ENCODE data around the gene FOXO6.

FOXO6 gene

GRCh38 chr1:41409825-41410224 is 48.6 kb downstream of the FOXO6 start:
- no peak for DNase-seq (ENCODE audit: low spot score)

DNA sequence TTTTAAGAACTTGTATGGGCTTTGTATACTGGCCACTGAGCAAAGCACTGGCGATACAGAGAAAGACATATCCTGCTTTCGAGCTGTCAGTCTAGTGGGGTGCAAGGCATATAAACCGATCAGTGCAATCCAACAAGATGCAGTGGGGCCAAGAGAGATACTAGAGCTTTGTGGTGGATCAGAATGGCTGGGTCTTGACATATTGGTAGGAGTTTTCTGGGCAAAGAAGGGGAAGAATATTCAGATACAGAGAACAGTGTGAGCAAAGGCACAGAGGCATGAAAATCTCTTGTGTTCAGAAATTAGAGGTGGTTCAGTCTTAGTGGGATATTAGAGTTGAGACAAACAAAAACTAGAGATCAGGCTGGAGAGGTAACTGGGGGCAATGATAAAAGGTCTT is 49.2 kb downstream of the FOXO6 start:
- DNase-seq (ENCODE audit: low spot score): no peak

- no peak for DNase-seq (ENCODE audit: low spot score)
Observed at GRCh38 chr1:41411229-41411628, 50.0 kb downstream of the FOXO6 start.

DNA sequence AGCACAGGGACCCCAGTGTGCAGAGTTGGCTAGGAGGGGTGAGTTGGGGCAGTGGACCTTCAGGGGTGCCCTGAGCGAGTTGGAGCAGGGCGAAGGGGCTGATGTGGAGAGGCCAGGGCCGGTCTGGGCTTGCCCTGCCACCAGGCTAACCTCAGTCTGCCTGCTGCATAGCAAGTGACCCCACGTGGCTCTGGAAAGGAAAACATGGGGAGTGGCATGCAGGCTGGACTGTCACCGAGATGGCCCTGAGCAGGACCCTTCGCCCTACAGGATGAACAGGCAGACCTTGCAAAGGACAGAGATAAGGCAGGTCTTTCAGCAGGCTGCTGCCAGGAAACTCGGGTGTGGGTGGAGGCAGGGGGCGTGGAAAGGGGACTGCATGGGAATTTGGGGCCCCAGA is 51.5 kb downstream of the FOXO6 start:
- DNase-seq (ENCODE audit: low spot score): no peak

GRCh38 chr1:41413748-41414281 is 52.6 kb downstream of the FOXO6 start:
- DNase-seq (ENCODE audit: low spot score): no peak

- DNase-seq (ENCODE audit: low spot score): no peak
Observed at GRCh38 chr1:41414296-41414695, 53.1 kb downstream of the FOXO6 start.

DNA sequence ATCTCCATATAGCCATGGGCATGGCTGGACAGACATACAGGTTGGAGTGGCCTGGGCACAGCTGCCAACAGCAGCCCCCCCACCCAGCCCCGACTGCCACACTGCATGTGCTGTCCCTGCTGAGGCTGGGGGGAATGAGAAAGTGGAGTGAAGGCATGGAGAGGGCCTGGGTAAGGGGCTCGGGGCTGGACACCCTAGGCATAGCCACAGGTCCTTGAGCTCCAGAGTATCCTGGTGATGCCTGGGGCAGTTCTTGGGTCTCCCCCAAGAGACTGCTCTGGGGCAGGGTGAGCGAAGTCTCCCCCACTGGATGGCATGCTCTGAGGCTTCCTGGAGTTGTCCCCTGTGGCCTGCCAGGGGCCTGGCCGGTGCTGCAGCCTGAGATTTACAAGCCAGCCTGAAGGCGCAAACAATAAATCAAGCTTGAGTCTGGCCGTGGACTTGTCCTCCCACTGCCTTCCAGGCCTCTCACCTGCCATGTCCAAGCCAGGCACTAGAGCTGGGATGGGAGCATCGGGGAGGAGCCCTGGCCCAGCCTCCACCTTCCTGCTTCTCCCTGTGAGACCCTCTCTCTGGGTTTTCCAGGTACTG is 53.6 kb downstream of the FOXO6 start:
- no peak for DNase-seq (ENCODE audit: low spot score)

GRCh38 chr1:41416081-41416480 is 54.8 kb downstream of the FOXO6 start:
- no peak for DNase-seq (ENCODE audit: low spot score)

DNA sequence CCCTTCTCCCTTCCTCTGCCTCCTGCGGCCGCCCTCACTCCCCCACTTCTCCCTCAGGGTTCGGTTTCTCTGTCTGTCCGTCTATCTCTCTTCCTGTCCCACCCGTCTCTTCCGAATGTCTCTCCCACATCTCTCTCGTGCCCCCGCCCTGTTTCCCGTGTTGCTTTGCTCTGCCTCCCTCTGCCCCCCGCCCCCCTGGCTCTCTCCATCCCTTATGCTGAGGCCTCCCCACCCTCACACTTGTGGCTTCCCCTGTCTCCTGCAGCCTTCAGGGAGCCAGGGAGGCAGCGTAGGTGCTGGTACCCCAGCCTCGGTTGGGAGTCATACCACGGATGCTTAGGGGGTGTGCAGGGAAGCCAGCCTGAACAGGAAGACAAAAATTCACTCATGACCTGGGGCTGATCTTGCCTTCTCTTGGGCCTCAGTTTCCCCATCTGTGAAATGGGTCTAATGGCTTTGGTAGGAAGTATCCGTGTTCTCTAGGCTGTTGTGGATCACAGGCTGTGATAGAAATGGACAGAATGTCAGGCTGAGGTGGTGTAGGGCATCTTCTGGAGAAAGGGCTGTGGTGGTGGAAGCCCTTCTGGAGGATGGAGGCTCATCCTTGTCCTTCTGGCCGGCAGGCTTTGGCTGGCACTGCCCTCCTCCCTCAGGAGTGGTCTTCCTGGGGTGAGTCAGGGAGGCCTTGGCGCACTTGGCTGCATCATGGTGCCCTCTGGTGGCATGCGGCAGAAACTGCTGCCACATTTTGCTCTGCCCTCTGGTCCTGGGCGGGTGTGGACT is 55.5 kb downstream of the FOXO6 start:
- DNase-seq (ENCODE audit: low spot score): peak; percentile 86

DNA sequence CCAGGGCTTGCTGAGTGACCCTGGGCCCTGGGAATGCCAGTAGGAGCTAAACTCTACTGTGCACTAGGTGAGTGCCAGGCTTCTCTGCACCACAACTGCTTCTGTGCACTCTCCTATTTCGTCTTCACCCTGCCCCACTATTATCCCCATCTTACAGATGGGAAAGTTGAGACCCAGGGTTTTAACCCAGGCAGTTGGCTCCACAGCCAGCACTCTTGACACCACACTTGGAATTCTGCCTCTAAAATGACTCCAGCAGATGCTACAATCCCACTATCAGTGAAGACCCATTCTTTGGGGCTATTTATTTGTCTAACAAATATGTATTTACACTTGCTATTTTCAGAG is 56.1 kb downstream of the FOXO6 start:
- DNase-seq (ENCODE audit: low spot score): no peak

GRCh38 chr1:41417746-41418145 is 56.5 kb downstream of the FOXO6 start:
- no peak for DNase-seq (ENCODE audit: low spot score)

DNA sequence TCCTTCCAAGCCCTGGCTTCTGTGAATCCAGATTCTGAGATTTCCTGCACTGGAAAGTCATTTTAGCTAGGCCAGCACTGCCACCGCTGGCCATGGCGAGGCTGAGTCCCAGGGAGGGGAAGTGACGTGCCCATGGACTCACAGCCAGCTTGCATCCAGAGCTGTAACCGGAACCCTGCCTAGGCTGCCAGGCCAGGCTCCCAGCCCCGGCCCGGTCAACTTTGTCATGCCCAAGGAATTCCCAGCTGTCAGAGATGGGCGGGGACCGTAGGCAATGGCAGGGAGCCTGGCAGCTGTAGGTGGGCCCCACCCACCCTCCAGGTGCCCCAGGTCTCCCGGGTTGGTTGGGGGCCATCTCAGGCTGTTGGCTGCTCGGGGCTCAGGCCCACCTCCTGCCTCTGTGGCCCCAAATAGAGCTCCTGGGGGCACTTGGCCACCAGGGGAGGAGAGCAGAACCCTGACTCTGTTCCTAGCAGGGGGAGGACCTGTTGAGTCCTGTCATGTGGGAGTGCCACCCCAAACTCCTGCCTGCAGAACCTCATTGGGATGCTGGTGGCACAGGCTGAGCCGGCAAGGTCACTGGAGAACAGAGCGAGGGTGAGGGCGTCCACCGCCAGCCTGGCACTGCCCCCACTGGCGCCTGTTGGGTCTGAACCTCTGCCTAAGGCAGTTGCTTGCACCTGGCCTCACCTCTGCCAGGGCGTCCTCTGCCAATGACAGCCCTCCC is 57.8 kb downstream of the FOXO6 start:
- no peak for DNase-seq (ENCODE audit: low spot score)

- DNase-seq (ENCODE audit: low spot score): no peak
Observed at GRCh38 chr1:41419584-41420295, 58.5 kb downstream of the FOXO6 start.

- DNase-seq (ENCODE audit: low spot score): no peak
Observed at GRCh38 chr1:41420351-41420750, 59.1 kb downstream of the FOXO6 start.

DNA sequence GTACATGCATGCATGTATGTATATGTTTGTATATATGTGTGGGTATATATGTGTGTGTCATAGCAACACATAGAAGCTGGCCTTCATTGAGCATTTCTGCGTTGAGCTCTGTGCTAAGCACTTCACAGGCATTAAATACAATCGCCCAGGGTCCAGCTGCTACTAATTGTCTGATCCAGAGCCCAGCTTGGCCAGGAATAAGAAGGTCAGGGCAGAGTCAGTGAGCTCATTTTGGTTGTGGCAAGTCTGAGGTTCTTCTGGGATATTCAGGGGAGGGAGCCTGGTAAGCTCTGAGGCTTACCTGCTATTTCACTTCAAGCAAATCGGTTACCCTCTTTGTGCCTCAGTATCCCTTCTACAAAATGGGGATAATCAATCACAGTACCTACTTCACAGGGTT is 59.6 kb downstream of the FOXO6 start:
- no peak for DNase-seq (ENCODE audit: low spot score)

DNA sequence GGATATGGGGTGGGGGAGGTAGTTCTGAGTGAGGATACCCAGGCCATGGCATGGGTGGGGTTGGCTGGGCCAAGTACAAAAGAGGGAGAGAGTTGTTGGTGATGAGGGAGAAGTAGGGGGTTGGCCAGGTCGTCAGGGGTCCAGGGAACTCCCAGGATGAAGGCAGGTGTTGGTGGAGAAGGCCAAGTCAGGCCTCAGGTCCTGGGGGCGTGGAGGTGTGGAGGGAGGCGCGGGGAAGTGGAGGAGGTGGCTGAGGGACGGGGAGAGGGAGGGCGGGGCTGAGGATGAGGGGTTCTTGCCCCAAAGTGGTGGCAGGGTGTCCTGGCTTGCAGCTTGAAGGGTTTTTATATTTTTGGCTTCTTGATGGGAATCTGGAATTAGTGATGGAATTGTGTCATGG is 61.1 kb downstream of the FOXO6 start:
- no peak for DNase-seq (ENCODE audit: low spot score)

GRCh38 chr1:41423511-41424191 is 62.4 kb downstream of the FOXO6 start:
- peak; percentile 57 for DNase-seq (ENCODE audit: low spot score)

DNA sequence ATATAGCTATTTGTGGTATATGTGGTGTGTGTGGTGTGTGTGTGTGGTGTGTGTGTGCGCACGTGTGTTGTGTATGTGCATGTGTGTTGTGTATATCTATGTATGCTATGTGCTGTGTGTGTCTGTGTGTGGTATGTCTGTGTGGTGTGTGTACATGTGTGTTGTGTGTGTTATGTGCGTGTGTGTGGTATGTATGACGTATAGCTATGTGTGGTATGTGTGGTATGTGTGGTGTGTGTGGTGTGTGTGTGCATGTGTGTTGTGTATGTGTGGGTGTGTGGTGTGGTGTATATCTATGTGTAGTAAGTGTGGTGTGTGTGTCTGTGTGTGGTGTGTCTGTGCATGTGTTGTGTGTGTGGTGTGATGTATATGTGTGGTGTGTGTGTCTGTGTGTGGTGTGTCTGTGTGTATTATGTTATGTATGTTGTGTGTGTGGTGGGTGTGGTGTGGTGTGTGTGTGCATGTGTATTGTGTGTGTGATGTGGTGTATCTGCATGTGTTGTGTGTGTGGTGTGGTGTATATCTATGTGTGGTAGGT is 63.4 kb downstream of the FOXO6 start:
- DNase-seq (ENCODE audit: low spot score): no peak

DNA sequence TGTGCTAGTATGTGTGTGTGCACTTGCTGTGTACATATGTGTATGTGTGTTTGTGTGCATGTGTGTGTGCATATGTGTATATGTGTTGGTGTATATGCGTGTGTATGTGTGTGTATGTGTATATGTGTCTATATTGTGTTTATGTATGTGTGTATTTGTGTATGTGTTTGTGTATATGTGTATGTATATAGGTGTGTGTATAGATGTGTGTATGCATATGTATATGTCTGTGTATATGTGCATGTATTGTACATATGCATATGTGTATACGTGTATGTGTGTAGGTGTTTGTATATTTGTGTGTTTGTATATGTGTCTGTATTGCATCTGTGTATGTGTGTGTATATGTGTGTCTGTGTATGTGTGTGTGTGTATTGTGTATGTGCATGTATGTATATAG is 64.1 kb downstream of the FOXO6 start:
- no peak for DNase-seq (ENCODE audit: low spot score)

GRCh38 chr1:41426201-41426890 is 65.1 kb downstream of the FOXO6 start:
- DNase-seq (ENCODE audit: low spot score): no peak
